ENCODE results near the gene C2CD2. TPM values are rescaled to one million over a fixed set of nuclear protein-coding genes. Genes with fewer than 3 reads are reported as not detected.
A peak's percentile ranks its signal among the peaks of the same experiment; 100 is the strongest.

Gene C2CD2
- total and polyA plus RNA-seq, 2 of the 4 experiments (the other 2 are of a cell fraction) = 15.6 to 25.3 TPM

DNA sequence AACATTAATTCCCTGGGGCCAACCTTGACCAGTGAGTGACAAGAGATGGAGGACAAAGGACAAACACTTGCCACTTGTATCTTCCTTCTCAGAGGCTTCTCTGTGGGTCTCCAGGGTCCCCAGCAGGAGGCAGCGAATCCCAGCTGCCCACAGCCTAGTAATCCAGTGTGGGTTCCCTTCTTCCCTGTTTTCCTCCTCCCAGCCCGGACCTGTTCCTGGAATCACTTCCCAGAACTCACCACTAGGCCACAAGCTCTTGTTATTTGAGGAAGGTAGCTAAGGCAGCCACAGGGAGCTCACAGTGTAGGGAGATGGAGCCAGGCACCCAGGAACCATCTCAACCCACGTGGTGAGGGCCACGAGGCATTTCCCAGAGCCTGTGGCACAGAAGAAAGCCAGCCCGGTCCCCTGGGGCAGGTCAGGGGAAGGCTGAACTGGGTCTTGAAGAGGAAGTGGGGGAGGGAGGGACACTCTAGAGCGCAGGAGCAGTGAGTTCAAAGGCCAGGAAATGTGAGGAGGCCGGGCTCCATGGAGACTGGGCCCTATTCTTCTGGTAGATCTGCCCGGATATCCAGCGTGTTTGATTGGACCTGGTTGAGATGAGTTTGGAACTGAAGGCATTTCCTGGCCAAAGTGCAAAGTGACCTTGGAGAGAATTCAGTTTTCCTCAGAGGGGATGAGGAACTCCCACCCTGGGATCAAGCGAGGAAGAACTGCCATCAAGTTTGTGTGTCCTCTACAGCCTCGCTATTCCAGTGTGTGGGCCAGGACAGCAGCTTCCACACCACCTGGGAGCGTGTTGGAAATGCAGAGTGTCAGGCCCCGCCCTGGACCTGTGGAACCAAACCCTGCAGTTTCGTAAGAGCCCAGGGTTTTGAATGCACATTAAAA lies 20.3 kb upstream of the C2CD2 start:
- in situ Hi-C loops (cut with MboI; ENCODE audit: low sequenced_read_pairs) = no loop called here
- peak; percentile 5 for DNase-seq

More for the DNA sequence above, 20.3 kb upstream of the C2CD2 start:
- H3K23ac ChIP-seq (ENCODE audit: low read depth, low read length) = no peak overlapping the region
- POLR2A ChIA-PET (ENCODE audit: unreplicated experiment) = no interaction called here
- H2BK20ac ChIP-seq (ENCODE audit: low read depth, low read length) = no peak overlapping the region
- no peak overlapping the region for H3K56ac ChIP-seq (ENCODE audit: extremely low read depth, insufficient read depth, low read length)
- no peak overlapping the region for H3K4ac ChIP-seq (ENCODE audit: low read depth, low read length)
- ATAC-seq (ENCODE audit: low read depth) = no peak
- no peaks in the 10 kb centered on the region for H4K20me1 ChIP-seq (ENCODE audit: insufficient read depth, low read length)
- no peak overlapping the region for H3K14ac ChIP-seq (replicated peaks; ENCODE audit: low read depth, low read length)
- no peak overlapping the region for H2BK5ac ChIP-seq (ENCODE audit: low read depth, low read length, poor library complexity, severe bottlenecking)
- no peaks in the 10 kb centered on the region for H3K9me3 ChIP-seq (ENCODE audit: control insufficient read depth, insufficient read depth, low read length)
- peak overlapping the region; percentile 38 for H2AFZ ChIP-seq (replicated peaks; ENCODE audit: low read length, poor library complexity)
- no peaks in the 10 kb centered on the region for H3K4me1 ChIP-seq (ENCODE audit: control insufficient read depth, insufficient read depth, low read length)
- H3K27me3 ChIP-seq (ENCODE audit: control insufficient read depth, insufficient read depth, low read length) = no peaks in the 10 kb centered on the region
- TF ChIP-seq, protein P1, sequence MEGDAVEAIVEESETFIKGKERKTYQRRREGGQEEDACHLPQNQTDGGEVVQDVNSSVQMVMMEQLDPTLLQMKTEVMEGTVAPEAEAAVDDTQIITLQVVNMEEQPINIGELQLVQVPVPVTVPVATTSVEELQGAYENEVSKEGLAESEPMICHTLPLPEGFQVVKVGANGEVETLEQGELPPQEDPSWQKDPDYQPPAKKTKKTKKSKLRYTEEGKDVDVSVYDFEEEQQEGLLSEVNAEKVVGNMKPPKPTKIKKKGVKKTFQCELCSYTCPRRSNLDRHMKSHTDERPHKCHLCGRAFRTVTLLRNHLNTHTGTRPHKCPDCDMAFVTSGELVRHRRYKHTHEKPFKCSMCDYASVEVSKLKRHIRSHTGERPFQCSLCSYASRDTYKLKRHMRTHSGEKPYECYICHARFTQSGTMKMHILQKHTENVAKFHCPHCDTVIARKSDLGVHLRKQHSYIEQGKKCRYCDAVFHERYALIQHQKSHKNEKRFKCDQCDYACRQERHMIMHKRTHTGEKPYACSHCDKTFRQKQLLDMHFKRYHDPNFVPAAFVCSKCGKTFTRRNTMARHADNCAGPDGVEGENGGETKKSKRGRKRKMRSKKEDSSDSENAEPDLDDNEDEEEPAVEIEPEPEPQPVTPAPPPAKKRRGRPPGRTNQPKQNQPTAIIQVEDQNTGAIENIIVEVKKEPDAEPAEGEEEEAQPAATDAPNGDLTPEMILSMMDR (conservative IDR thresholded peaks at IDR 0.05; ENCODE audit: low read depth, low read length) = peak; percentile 9; the same call in 1 of the 2 replicates
- TF ChIP-seq, protein P2, sequence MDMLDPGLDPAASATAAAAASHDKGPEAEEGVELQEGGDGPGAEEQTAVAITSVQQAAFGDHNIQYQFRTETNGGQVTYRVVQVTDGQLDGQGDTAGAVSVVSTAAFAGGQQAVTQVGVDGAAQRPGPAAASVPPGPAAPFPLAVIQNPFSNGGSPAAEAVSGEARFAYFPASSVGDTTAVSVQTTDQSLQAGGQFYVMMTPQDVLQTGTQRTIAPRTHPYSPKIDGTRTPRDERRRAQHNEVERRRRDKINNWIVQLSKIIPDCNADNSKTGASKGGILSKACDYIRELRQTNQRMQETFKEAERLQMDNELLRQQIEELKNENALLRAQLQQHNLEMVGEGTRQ (IDR thresholded peaks at IDR 0.05; ENCODE audit: low read depth, low read length) = no peak
- no peak overlapping the region for H4K8ac ChIP-seq (ENCODE audit: low read depth in 2 of 2, low read length in 2 of 2)
- peak overlapping the region; percentile 21; the same call in 1 of the 2 replicates for H2AK5ac ChIP-seq (ENCODE audit: low read depth, low read length)
- BruUV-seq (replicated peaks) = no TSS peak
- H2AK9ac ChIP-seq (replicated peaks; ENCODE audit: low read depth, low read length, poor library complexity) = no peak overlapping the region
- no peaks in the 10 kb centered on the region for H3K36me3 ChIP-seq (ENCODE audit: control insufficient read depth, insufficient read depth, low read length)
- no peak overlapping the region for H3K27ac ChIP-seq (ENCODE audit: insufficient read depth, low read length)
- H3K4me2 ChIP-seq (ENCODE audit: low read depth, low read length) = no peak overlapping the region
- 0 out of 2 replicates have a peak overlapping the region, but pooled peaks have one; percentile 20 for H2BK120ac ChIP-seq (ENCODE audit: low read depth, low read length)
- no peak overlapping the region for H2BK15ac ChIP-seq (ENCODE audit: low read depth, low read length)
- intact Hi-C loops (cut with micrococcal nuclease) (no loop called here), dilution Hi-C loops (cut with HindIII; ENCODE audit: low sequenced_read_pairs, unreplicated experiment) (no loop called here)
- H3K18ac ChIP-seq (ENCODE audit: low read depth, low read length) = no peak overlapping the region
- H4K5ac ChIP-seq (ENCODE audit: low read depth, low read length) = no peak overlapping the region
- H3K9me1 ChIP-seq (ENCODE audit: insufficient read depth, low read length) = peaks cover 2% of the 10 kb centered on the region; the same call in 1 of the 2 replicates
- H3K9ac ChIP-seq (ENCODE audit: low read depth, low read length) = no peak overlapping the region
- 78% methylated on average over 8 of the region's 14 CpGs; no CpG with 5 or more reads in 1 of the 2 experiments for WGBS, 2 experiments (ENCODE audit: extremely low coverage in 2 of 2, insufficient read length in 1 of 2)
- no peaks in the 10 kb centered on the region for H3K79me1 ChIP-seq (ENCODE audit: low read depth in 1 of 2, low read length in 2 of 2)
- no peak overlapping the region for H3K4me3 ChIP-seq (ENCODE audit: insufficient read depth, low read depth, low read length)
- H4K91ac ChIP-seq (ENCODE audit: insufficient read depth, low read depth, low read length) = no peak overlapping the region
- CTCF ChIA-PET = interaction anchor here (0.7 kb wide), 1 partner anchor 65 kb away, joined by 3 read pairs; no protein-coding TSS in a partner anchor
